ENCODE measurements around the gene OLFM1. TPM values are rescaled to one million over a fixed set of nuclear protein-coding genes. Genes with fewer than 3 reads are reported as not detected.

OLFM1 gene
- total and polyA plus RNA-seq, 2 of the 4 experiments (the other 2 are of a cell fraction): 0.36 to 0.38 TPM

GRCh38 chr9:135093911-135094584 is 6.6 kb downstream of the OLFM1 start:
- H3K4me1 ChIP-seq (ENCODE audit: control insufficient read depth, insufficient read depth, low read length): no peaks in the 10 kb centered on the region
- intact Hi-C loops (cut with micrococcal nuclease) (no loop called here), in situ Hi-C loops (cut with MboI; ENCODE audit: low sequenced_read_pairs) (no loop called here), dilution Hi-C loops (cut with HindIII; ENCODE audit: low sequenced_read_pairs, unreplicated experiment) (no loop called here)
- H3K79me1 ChIP-seq (ENCODE audit: low read depth in 1 of 2, low read length in 2 of 2): no peaks in the 10 kb centered on the region
- H3K14ac ChIP-seq (replicated peaks; ENCODE audit: low read depth, low read length): no peak overlapping the region
- H2AK9ac ChIP-seq (replicated peaks; ENCODE audit: low read depth, low read length, poor library complexity): no peak overlapping the region
- H3K56ac ChIP-seq (ENCODE audit: extremely low read depth, insufficient read depth, low read length): no peak overlapping the region
- no peak overlapping the region for H4K8ac ChIP-seq (ENCODE audit: low read depth in 2 of 2, low read length in 2 of 2)
- no peak overlapping the region for H4K91ac ChIP-seq (ENCODE audit: insufficient read depth, low read depth, low read length)
- no peak for DNase-seq
- ChIA-PET POLR2A (ENCODE audit: unreplicated experiment) (no interaction called here), CTCF (no interaction called here)
- ATAC-seq (ENCODE audit: low read depth): no peak
- no peak overlapping the region for H2BK5ac ChIP-seq (ENCODE audit: low read depth, low read length, poor library complexity, severe bottlenecking)
- no peak overlapping the region for H3K23ac ChIP-seq (ENCODE audit: low read depth, low read length)
- no peaks in the 10 kb centered on the region for H3K9me3 ChIP-seq (ENCODE audit: control insufficient read depth, insufficient read depth, low read length)
- H2BK15ac ChIP-seq (ENCODE audit: low read depth, low read length): no peak overlapping the region
- H3K9ac ChIP-seq (ENCODE audit: low read depth, low read length): no peak overlapping the region
- H4K5ac ChIP-seq (ENCODE audit: low read depth, low read length): no peak overlapping the region
- no TSS peak for BruUV-seq (replicated peaks)
- H4K20me1 ChIP-seq (ENCODE audit: insufficient read depth, low read length): 0 out of 2 replicates have a peak, but pooled peaks cover 5% of the 10 kb centered on the region
- no peaks in the 10 kb centered on the region for H3K36me3 ChIP-seq (ENCODE audit: control insufficient read depth, insufficient read depth, low read length)
- H3K4ac ChIP-seq (ENCODE audit: low read depth, low read length): no peak overlapping the region
- WGBS, 2 experiments (ENCODE audit: extremely low coverage in 2 of 2, insufficient read length in 1 of 2): 33% methylated on average over 4 of the region's 13 CpGs; no CpG with 5 or more reads in 1 of the 2 experiments
- H3K27me3 ChIP-seq (ENCODE audit: control insufficient read depth, insufficient read depth, low read length): peaks cover 7% of the 10 kb centered on the region; the same call in 1 of the 2 replicates
- H3K18ac ChIP-seq (ENCODE audit: low read depth, low read length): no peak overlapping the region
- no peak overlapping the region for H3K27ac ChIP-seq (ENCODE audit: insufficient read depth, low read length)
- H3K9me1 ChIP-seq (ENCODE audit: insufficient read depth, low read length): 0 out of 2 replicates have a peak, but pooled peaks cover 4% of the 10 kb centered on the region
- no peak overlapping the region for H2BK20ac ChIP-seq (ENCODE audit: low read depth, low read length)
- H3K4me3 ChIP-seq (ENCODE audit: insufficient read depth, low read depth, low read length): no peak overlapping the region
- no peak overlapping the region for H2BK120ac ChIP-seq (ENCODE audit: low read depth, low read length)
- TF ChIP-seq CEBPB (IDR thresholded peaks at IDR 0.05; ENCODE audit: low read depth, low read length) (no peak), POLR2A (IDR thresholded peaks at IDR 0.05; ENCODE audit: low read depth, low read length) (no peak), BHLHE40 (IDR thresholded peaks at IDR 0.05; ENCODE audit: low read depth, low read length) (no peak), MAZ (IDR thresholded peaks at IDR 0.05; ENCODE audit: borderline replicate concordance, low read depth, low read length) (no peak), RFX5 (IDR thresholded peaks at IDR 0.05; ENCODE audit: low read depth, low read length) (no peak), CHD1 (IDR thresholded peaks at IDR 0.05; ENCODE audit: low read depth, low read length) (no peak), ELK1 (IDR thresholded peaks at IDR 0.05; ENCODE audit: borderline replicate concordance, low read depth, low read length) (no peak), MAFK (IDR thresholded peaks at IDR 0.05; ENCODE audit: low read depth, low read length) (no peak), RAD21 (IDR thresholded peaks at IDR 0.05; ENCODE audit: low read length) (no peak), RCOR1 (IDR thresholded peaks at IDR 0.05; ENCODE audit: insufficient replicate concordance, low read length) (no peak), SMC3 (IDR thresholded peaks at IDR 0.05; ENCODE audit: low read depth, low read length) (no peak), CTCF (conservative IDR thresholded peaks at IDR 0.05; ENCODE audit: low read depth, low read length) (no peak), FOS (IDR thresholded peaks at IDR 0.05; ENCODE audit: low read depth, low read length) (no peak), MXI1 (IDR thresholded peaks at IDR 0.05; ENCODE audit: borderline replicate concordance, low read depth, low read length) (no peak), NFE2L2 (IDR thresholded peaks at IDR 0.05; ENCODE audit: low read depth, low read length) (no peak), USF2 (IDR thresholded peaks at IDR 0.05; ENCODE audit: low read depth, low read length) (no peak)
- no peak overlapping the region for H2AK5ac ChIP-seq (ENCODE audit: low read depth, low read length)
- H2AFZ ChIP-seq (replicated peaks; ENCODE audit: low read length, poor library complexity): no peak overlapping the region
- H3K4me2 ChIP-seq (ENCODE audit: low read depth, low read length): no peak overlapping the region

All from IMR-90 (cell line).